ENCODE data around the gene POGLUT3.

The POGLUT3 gene

DNA sequence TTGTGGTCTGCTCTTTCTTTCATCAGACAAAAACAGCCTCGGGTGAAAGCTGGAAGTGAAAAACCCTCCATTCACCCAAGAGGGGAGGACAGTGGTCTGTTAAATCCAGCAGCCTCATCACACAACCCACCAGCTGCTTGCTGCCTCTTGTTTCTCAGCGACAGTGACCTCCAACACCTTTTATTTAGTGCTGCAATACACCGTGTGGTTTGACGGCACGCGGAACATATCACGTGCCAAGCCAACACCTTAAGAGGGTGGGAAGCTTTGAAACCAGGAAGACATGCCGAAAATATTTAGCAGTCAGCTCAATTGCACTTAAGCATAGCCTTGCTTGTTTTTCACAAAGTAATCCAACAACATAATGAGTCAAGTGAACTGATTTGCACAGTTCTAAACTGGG is 39.8 kb upstream of the POGLUT3 start:
- Histone ChIP-seq H3K27ac (no peak overlapping the region), H3K4me3 (ENCODE audit: low read depth, low read length) (no peak overlapping the region), H3K27me3 (replicated peaks) (no peaks in the 10 kb centered on the region), H3K36me3 (replicated peaks) (no peaks in the 10 kb centered on the region)
- TF ChIP-seq CTCF (IDR thresholded peaks at IDR 0.05; ENCODE audit: low read depth, low read length, missing control alignments): no peak
- DNase-seq: no peak
- in situ Hi-C loops (cut with HindIII; ENCODE audit: low pct_ligation_motif_present, low sequenced_read_pairs): no loop called here

GRCh38 chr11:108536783-108537182 is 38.6 kb upstream of the POGLUT3 start:
- DNase-seq: no peak
- Histone ChIP-seq H3K4me3 (ENCODE audit: low read depth, low read length) (no peak overlapping the region), H3K27me3 (replicated peaks) (no peaks in the 10 kb centered on the region), H3K27ac (no peak overlapping the region), H3K36me3 (replicated peaks) (no peaks in the 10 kb centered on the region)
- no peak for TF ChIP-seq CTCF (IDR thresholded peaks at IDR 0.05; ENCODE audit: low read depth, low read length, missing control alignments)
- in situ Hi-C loops (cut with HindIII; ENCODE audit: low pct_ligation_motif_present, low sequenced_read_pairs): no loop called here

DNA sequence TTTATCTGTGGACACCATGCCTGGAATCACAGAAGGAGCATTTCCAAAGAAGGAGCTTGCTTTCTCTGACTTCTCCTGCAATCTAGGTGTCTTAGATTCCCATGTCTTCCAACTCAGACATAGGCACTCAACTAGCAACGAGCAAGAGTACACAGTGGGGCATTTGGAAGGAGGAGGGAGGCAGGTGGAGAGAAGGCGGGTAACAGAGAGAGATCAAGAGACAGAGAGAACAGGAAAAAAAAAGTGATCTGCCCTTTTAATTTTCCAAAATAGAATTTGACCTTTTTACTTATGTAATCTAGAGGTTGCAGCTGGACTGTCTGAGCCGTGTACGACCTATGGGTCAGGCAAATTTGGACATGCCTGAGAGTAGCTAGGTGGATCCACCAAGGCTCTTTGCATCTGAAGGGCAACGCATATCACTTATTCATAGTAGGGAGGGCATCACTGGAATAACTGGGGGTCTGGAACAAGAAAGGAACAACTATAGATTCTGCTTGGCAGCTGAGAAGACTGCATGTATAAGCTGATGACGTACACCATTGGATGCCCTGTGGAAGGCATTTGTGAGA is 37.3 kb upstream of the POGLUT3 start:
- H3K27ac ChIP-seq: no peak overlapping the region
- H3K36me3 ChIP-seq (replicated peaks): no peaks in the 10 kb centered on the region
- no peak for TF ChIP-seq CTCF (IDR thresholded peaks at IDR 0.05; ENCODE audit: low read depth, low read length, missing control alignments)
- H3K27me3 ChIP-seq (replicated peaks): no peaks in the 10 kb centered on the region
- in situ Hi-C loops (cut with HindIII; ENCODE audit: low pct_ligation_motif_present, low sequenced_read_pairs): no loop called here
- no peak for DNase-seq
- H3K4me3 ChIP-seq (ENCODE audit: low read depth, low read length): no peak overlapping the region

GRCh38 chr11:108534274-108534882 is 36.2 kb upstream of the POGLUT3 start:
- no peak overlapping the region for H3K4me3 ChIP-seq (ENCODE audit: low read depth, low read length)
- H3K27ac ChIP-seq: no peak overlapping the region
- TF ChIP-seq CTCF (IDR thresholded peaks at IDR 0.05; ENCODE audit: low read depth, low read length, missing control alignments): no peak
- in situ Hi-C loops (cut with HindIII; ENCODE audit: low pct_ligation_motif_present, low sequenced_read_pairs): no loop called here
- DNase-seq: no peak
- H3K27me3 ChIP-seq (replicated peaks): no peaks in the 10 kb centered on the region
- no peaks in the 10 kb centered on the region for H3K36me3 ChIP-seq (replicated peaks)

DNA sequence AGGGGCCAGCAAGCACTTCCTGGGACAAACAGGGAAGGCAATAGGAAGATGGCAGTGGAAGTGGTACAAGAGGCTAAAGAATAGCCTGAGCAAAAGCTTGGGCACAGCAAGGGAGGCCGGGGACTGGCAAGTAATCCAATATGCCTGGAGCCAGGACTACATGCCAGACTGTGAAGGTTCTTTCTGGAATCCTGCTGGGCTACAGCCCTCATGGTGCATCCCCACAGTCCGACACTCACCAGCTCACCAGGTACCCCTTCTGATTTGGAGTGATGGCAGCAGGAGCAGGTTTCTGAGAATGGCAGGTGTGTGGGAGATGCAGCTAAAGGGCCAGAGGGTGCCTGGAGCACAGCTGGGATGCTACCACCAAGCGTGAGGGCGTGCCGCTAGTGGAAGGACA is 32.2 kb upstream of the POGLUT3 start:
- H3K27me3 ChIP-seq (replicated peaks): no peaks in the 10 kb centered on the region
- TF ChIP-seq CTCF (IDR thresholded peaks at IDR 0.05; ENCODE audit: low read depth, low read length, missing control alignments): no peak
- no peaks in the 10 kb centered on the region for H3K36me3 ChIP-seq (replicated peaks)
- in situ Hi-C loops (cut with HindIII; ENCODE audit: low pct_ligation_motif_present, low sequenced_read_pairs): no loop called here
- no peak for DNase-seq
- no peak overlapping the region for H3K27ac ChIP-seq
- no peak overlapping the region for H3K4me3 ChIP-seq (ENCODE audit: low read depth, low read length)

DNA sequence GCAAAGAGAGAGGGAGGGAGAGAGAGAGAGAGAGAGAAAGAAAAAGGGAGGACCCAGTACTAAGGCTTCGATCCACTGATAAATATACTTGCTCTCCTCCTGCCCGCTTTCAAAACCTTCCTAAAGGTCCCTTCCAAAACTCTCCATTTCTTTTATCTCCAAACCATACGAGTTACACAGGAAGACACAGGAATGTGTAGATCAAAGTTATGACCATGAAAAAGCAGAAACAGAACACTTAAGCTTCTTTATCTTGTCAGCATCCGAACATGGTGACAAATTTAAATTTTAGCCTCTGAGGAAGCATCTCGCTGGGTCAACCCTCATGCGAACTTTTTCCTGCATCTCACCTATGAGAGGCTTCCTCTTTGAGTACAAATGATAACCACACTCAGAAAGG is 29.2 kb upstream of the POGLUT3 start:
- in situ Hi-C loops (cut with HindIII; ENCODE audit: low pct_ligation_motif_present, low sequenced_read_pairs): no loop called here
- TF ChIP-seq CTCF (IDR thresholded peaks at IDR 0.05; ENCODE audit: low read depth, low read length, missing control alignments): no peak
- no peak for DNase-seq
- H3K27ac ChIP-seq: no peak overlapping the region
- H3K36me3 ChIP-seq (replicated peaks): no peaks in the 10 kb centered on the region
- H3K4me3 ChIP-seq (ENCODE audit: low read depth, low read length): no peak overlapping the region
- no peaks in the 10 kb centered on the region for H3K27me3 ChIP-seq (replicated peaks)
